Fibroblast of skin of back (primary cell): ENCODE results near the gene EXD3.
"Not testable (repeated sequence)": the region's sequence is repeated elsewhere in the genome, so short reads cannot be mapped to it uniquely, and the experiment has no call there.

Experiments
- DNase-seq: peaks from one replicate; pipeline ENCODE4 v3.0.0-alpha.2; 2013

EXD3 gene

DNA sequence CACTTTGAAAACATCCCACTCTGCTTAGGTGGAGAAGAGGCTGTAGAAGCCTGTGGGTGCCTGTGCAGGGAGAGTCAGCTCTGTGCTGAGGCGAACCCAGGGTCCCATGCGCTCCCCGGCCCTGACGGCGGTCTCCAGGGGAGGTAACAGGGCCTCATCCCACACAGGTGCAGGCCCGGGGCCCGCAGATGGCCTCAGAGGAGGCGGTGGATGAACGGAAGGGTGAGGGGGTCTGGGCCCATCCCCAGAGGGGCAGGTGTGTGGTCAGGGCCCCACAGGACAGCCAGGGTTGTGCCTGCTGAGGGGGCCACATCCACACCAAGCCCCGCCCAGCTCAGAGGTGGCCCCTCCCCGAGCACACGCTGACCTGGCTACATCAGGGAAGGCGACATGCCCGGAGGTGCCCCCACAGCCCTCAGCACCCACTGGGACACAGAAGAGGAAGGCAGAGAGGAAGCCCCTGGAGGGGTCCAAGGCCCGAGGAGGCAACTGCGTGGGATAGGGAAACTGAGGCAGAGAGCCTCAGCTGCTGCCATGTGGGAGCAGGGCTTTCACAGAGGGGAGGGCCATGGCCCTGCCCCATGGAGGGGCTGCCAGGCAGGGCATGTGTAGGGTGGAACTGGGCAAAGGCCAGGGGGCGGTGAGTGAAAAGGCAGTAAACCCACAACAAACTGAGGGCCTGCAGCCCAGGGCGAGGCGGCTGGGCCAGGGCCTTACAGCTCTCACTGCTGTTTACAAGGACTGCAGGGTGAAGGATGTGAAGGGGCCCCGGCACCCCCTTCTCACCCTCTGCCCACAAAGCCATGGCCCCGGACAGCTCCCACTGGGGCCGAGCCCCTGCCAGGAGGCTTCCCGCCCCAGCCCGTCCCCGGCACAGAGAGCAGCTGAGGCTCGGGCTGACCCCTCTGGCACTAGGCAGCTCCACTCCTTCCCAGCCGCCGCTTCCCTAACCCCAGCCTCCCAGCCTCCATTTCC is 29.5 kb downstream of the EXD3 start:
- no peak for DNase-seq

DNA sequence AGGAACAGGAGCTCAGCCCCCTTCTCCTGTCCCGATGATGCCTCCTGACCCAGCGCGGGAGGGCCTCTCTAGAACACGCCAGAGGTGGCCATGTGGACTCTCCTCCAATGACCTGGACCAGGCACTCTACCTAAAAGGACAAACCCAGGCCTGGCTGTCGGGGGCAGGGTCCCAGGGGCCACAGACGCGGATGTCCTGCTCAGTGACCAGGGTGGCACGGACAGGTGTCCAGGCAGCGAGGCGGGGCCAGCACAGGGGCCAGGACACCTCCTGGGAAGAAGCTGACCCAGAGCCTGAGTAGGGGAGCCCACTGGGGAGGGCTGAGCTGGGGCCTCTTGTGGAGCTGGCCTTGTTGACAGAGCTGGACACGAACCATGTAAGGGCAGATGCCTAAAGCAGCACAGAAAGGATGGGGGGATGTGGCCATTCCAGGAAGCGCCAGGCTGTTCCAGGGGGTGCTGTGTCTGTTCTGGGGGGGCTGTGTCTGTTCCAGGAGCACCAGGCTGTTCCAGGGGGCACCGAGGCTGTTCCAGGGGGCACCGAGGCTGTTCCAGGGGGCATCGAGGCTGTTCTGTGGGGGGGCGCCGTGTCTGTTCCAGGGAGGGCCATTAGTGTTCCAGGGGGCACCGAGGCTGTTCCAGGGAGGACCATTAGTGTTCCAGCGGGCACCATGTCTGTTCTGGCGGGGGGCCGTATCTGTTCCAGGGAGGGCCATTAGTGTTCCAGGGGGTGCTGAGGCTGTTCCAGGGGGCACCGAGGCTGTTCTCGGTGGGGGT is 30.5 kb downstream of the EXD3 start:
- DNase-seq = no peak

DNA sequence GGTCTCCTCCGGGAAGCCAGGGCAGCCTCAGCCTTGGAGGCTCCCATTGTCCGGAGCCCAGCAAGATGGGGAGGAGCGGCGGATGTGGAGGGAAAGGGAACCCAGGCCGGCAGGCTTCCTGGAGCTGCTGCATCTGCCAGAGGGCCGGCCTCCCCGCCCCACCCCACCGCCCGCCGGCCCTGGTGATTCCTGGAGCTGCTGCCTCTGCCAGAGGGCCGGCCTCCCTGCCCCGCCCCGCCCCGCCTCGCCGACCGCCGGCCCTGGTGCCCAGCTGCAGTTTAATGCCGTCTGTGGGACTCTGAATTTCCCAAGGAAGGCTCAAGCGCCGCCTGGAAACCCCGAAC is 31.6 kb downstream of the EXD3 start:
- DNase-seq = no peak

DNA sequence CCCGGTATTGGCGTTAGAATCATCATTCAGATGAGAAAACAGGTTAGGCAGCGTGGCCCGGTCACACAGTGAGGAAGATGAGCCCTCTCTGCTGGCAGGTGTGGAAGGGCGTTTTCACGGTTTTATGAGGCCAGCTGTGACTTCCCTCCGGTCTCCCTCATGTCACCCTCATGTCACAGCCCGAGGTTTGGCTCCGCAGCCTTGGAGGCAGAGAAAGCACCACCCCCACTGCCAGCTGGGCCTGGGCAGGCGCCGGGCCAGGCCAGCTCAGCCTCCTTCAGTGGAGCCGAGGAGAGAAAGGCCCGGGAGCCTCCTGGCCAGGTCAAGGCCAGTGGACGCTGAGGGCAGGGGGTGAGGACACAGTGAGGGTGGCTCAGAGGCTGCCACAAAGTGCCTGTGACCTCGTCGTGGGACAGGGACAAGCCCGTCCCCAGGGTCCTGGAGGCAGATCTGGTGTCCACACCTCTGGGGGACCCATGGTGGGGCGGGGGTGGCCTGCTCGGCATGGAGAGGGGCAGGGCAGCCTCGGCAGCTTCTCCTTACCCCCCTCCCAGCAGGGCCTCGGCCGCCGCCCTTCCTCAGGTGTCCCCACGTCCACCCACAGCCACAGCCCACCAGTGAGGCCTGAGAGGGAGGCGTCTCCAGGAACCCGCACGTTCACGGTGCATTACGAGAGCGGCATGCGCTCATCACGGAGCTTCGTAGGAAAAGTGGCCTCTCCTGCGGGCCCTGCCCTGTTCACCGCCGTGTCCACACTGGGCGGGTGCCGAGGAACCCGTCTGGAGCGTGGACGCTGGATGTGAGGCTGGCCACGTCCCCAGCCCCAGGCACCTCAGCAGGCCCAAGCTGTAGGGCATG is 32.2 kb downstream of the EXD3 start:
- no peak for DNase-seq

DNA sequence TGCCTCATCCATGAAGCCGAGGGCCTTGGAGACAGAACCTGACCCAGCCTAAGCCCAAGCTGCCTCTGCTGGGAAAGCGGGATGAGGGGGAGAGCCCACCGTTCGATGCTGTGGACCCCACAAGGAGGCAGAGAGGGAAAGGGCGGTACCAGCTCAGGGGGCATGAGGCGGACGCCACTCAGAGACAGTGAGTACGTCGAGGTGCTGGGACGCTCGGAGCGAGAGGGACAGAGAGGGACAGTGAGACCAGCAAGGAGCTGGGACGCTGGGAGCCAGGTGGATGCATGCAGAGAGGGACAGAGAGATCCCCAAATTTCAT is 33.6 kb downstream of the EXD3 start:
- no peak for DNase-seq

DNA sequence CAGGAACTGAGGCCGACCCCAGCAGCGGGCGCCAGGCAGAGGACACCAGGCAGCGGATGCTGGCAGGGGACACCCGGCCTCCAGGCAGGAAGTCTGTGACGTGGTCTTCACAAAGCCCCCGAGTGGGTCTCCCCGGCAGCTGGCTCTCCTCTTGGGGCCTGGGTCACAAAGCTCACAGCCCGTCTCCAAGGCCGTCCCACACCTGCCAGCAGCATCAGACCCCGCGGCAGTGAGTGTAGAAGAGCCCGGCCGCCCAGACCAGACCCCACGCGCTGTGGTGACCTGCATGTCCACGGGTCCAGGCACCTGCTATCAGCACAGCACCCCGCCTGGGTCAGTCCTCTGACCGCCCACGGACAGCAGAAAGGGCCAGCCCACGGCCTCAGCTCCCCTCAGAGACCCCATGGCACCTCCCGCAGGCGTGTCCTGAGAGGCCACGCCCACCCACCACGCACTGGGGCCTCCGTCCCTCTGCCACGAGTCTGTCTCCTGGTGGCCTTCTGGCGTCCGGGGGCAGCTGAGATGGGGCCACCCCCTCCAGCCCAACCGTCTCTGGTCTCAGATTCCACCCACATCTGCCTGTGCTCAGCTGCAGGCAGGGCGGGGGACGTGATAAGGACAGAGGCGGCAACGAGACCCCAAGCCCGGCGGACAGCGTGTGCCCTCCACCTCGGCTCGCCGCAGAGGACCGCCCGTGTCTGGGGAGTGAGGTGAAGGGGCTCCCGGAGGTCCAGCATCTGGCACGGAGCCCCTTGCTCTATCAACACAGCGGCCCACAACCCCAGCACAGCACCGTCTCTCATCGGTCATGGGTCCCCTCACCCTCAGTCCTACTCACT is 34.2 kb downstream of the EXD3 start:
- DNase-seq = no peak

DNA sequence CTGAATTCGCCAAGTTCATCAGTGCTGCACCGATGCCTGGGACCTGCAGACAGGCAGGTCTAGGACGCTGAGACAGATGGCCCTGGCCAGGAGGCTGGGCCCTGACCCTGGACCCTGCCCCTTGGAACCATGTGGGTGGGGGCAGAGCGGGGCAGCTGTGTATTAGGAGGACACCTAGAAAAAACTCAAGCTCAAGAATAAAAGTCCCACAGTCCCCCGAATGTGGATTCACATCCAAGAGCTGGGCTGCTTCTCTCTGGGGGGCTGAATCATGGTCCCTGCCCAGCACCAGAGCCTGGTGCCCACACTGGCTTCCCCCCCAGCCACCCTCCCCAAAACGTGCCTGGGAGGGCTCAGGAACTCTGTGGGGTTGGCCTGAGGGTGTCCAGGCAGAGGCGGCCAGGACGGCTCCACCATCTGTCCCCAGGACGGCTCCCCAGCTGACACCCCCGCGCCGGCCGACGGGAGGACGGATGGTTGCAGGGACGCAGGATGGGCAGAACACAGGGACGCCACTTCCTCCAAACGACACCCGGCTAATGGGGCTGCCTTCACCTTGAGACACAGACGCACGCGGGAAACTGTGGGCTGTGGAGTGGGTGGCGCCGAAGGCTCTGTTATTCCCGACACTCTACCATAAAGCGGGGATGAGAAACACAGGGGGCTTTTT is 34.9 kb downstream of the EXD3 start:
- DNase-seq = no peak

DNA sequence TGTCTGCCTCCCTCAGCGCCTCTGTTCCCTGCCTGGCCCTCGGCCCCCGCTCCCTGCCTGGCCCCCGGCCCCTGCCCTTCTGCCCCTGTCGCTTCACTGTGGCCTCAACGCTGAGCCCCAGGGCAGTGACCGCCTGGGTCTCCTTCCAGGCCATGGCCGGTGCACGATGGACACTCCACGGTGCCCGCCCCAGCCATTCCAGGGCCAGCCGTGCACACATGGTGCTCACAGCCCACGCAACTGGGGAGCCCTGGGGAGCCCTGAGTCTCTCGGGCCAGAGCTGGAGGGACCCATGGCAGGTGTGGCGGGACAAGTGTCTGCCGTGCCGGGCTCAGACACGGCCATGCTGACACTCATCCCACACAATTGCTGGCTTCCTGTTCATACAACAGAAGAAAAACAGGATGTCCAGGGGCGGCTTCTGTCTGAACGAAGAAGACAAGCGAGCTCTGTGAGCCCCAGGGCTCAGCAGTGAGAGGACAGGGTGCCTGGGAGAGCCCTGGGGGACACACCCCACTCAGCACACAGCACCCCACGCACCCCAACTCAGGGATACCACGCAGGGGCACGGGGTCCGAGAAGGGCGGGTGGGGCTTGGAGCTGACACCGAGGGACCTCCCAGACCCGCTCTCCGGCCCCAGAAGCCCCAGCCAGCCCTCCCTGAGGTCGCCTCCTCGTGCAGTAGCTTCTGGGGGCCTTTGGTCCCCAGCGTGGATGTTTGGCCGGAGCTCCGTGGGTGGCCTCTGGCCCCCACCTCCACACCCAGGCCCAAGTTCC is 35.7 kb downstream of the EXD3 start:
- no peak for DNase-seq

DNA sequence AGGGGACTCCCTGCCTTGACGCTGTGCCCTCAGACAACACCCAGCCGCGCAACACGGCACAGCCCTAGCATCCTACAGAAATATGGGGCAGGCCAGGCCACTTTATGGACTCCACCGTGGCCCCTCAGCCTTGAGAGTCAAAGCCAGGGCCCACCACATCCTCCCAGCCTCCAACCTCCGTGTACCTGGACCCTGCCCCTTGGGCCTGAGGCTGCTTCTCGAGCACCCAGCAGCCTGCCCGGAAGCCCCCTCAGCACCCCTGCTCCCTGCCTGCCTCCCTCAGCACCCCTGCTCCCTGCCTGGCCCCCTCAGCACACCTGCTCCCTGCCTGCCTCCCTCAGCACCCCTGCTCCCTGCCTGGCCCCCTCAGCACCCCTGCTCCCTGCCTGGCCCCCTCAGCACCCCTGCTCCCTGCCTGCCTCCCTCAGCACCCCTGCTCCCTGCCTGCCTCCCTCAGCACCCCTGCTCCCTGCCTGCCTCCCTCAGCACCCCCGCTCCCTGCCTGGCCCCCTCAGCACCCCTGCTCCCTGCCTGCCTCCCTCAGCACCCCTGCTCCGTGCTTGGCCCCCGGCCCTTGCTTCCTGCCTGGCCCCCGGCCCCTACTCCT is 36.4 kb downstream of the EXD3 start:
- DNase-seq = not testable (repeated sequence)

DNA sequence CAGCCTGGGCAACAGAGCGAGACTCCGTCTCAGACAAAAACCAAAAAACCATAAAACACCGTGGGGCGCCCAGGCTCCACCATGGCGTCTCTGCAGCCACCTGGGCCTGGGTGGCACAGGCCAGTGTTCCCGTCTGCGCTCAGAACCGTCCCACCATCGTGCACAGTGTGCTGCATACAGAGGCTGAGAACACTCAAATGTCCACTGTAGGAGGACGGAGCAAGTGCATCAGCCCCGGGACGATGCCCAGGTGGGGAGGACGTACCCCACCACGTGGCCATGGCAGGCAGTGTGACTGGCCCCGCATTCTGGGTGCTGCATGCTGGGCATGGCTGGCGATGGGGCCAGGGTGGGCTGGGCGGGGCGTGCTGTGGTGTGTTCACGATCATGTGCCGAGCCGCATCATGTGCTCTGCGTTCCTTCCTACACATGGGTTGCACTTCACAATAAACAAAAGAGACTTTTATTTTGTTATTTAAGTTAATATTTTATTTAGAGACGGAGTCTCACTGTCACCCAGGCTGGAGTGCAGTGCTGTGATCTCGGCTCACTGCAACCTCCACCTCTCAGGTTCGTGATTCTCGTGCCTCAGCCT is 37.8 kb downstream of the EXD3 start:
- DNase-seq = no peak

DNA sequence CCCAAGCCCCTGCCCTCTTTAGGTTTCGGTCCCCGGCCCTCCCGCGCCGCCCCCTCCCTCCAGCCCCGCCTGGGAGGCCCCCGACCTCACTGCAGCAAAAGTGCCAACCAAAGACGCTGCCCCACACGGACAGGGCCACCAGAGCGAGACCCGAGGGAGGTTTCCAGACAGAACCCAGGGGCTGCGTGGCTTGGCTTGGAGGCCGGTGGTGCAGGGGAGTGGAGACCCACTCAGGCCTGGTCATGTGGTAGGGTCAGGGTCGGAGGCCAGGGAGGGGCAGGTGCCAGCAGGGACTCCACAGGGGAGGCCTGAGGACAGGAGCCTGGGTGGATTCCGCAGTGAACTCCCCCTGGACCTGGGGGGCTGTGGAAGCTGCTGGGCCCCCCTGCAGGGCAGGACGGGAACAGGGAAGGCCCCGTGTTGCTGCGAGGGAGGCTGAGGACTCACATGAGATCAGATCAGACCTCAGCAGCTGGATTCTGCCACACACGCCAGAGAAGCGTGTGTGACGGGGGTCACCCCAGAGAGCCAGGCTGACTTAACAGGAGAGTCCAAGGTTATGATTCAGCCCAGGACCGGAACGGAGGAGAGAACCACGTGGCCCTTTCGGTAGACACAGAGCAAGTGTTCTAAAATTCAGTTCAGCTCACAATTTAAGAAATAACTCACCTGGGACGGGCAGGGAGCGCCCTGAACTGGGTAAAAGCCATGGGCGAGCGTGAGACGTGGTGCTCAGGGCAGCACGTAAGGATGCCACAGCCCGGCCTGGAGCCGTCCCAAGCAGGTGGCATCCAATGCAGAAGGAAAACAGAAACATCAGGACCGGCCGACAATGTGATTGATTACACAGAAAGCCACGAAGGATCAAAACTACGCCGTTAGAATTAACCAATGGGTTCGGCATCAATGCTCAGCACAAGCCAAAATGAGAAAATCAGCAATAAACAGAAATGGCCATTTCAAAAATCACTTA is 38.9 kb downstream of the EXD3 start:
- DNase-seq = no peak

DNA sequence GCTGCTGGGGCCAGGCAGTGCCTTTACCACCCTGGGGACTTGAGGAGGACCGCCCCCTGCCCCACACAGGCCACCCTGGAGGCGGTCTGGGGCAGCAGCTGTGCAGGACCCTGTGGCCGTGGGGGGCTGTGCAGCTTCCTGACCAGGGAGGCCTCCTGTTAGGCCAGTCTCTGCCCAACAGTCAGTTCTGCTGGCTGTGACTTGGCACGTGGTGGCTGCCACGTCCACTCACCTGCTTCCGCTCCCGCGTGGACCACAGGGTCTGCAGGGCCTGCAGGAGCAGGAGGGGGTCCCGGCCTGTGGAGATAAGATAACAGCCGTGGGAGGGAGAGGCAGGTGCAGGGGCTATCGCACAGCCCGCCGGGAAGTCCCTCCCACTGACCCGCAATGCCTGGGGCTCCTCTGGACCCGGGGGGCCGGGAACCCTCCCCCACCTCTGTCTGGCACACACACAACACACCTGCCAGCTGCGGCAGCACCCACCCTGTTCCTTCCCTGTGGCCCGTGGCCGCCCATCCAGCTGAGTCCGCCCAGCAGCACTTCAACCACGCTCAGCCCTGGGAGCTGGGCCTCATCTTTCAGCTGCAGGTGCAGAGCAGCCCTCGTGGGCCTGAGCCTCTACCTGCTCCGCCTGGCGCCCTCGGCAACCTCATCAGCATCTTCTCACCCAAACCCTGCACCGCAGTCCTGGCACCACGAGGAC is 39.7 kb downstream of the EXD3 start:
- no peak for DNase-seq

DNA sequence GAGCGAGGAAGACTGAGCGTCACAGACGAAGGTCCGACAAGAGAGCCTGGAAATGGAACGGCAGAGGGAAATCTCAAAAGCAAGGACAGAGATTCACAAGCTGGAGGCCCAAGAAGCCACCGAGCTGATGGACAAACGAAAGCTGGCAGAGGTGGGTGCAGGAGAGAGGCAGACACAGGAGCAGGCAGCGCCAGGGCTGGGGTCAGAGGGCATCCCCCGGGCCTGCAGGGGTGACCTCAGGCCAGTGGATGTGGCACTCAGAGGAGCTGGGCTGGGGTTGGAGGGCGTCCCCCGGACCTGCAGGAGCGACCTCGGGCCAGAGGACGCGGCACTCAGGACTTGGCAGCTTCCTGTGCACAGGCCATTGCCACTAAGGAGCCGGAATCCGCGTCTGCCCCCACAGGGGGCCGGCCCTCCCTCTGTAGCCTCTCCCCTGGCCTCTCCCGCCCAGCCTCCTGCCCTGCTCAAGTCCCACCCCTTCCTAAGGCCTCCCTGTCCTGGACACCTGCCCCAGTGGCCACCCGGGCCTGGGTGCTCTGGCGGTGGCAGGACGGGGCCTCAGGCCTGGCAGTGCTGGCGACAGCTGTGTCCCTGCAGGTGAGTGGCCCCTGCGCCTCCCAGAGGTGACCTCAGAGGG is 40.4 kb downstream of the EXD3 start:
- no peak for DNase-seq

DNA sequence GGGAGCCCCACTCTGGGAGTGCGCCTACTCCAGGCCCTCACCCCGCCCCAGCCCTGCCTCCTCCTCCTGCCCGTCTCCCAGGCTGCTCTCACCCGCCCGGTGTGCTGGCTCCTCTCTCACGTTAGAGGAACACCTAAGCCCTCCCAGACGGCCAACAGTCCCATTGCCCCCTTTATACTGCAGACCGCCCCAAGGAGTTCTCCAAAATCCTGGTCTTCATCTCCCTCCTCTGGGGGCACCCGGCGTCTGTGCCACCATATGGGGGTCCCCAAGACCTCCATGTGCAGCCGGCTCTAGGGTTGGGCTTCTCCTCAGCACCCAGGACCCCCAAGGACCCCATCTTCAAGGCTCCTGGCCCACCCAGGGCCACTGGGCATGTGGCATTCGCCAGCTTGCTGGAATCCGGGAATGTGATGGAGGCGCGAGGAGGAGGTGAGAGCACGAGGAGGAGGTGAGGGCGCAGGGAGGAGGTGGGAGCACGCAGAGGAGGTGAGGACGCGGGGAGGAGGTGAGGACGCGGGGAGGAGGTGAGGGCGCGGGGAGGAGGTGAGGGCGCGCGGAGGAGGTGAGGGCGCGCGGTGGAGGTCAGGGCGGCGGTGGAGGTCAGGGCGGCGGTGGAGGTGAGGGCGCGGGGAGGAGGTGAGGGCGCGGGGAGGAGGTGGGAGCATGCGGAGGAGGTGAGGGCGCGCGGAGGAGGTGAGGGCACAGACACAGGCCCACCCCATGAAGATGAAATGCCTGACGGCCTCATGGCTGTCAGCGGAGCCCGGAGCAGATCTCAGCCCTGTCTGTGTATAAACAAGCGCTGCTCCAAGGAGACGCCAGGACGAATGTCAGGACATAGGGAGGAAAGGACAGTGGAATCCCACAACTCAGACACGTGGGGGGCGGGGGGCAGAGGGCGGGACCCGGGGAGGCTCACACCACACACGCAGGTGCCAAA is 41.2 kb downstream of the EXD3 start:
- DNase-seq = no peak

DNA sequence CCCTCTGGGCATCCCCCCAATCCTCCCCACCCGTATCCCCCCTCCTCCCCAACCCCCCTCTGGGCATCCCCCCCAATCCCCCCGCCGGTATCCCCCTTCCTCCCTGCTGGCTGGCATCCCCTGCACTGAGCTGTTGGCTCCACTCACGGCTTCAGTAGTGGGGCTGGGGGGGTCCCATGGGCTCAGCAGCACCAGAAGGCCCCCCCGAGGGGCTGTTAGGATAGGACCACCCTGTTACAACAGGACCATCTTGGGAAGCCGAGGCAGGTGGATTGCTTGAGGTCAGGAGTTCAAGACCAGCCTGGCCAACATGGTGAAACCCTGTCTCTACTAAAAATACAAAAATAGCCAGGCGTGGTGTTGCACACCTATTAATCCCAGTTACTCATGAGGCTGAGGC is 42.4 kb downstream of the EXD3 start:
- no peak for DNase-seq

DNA sequence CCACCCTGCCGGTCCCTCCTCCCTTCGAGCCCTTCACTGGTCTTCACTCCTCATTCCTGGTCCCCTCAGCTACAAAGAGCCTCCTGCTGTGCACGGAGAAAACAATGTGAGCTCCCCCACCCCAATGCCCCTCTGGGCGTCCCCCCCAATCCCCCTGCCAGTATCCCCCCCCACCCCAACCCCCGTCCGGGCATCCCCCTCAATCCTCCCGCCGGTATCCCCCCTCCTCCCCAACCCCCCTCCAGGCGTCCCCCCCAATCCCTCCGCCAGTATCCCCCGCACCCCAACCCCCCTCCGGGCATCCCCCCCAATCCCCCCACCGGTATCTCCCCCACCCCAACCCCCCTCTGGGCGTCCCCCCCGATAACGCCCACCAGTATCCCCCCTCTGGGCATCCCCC is 42.8 kb downstream of the EXD3 start:
- no peak for DNase-seq
